Lung (tissue), 12 donors: ENCODE data around the gene GRHPR. TPM values are rescaled to one million over a fixed set of nuclear protein-coding genes. Genes with fewer than 3 reads are reported as not detected.

Experiments
- ATAC-seq: fragments of 200-7000 bp; cut with Tn5 transposase; one replicate; pipeline ENCODE4 v1.9.1; 2020; ENCODE audit warnings: moderate number of reproducible peaks; ENCODE audit not compliant: insufficient read depth, low FRiP score
- DNase-seq, 3 donors: peaks; one replicate each; pipeline ENCODE4 v3.0.0-alpha.2; 2013 to 2017
- H3K27ac ChIP-seq, 2 donors: one replicate each; pipeline ENCODE4 v1.5.1; 2013; ENCODE audit warnings: mild to moderate bottlenecking in 2 of 2, moderate library complexity in 2 of 2, control low read depth in 1 of 2, inconsistent platforms in 1 of 2, low read depth in 1 of 2, low read length in 1 of 2
- H3K27me3 ChIP-seq, 3 donors: one replicate each; pipeline ENCODE4 v1.5.1; 2013; ENCODE audit warnings: low read length in 2 of 3; ENCODE audit not compliant: control insufficient read depth in 3 of 3, insufficient read depth in 3 of 3
- H3K36me3 ChIP-seq, 4 donors: one replicate each; pipeline ENCODE4 v1.5.1; 2013; ENCODE audit warnings: low read length in 4 of 4, mild to moderate bottlenecking in 1 of 4, moderate library complexity in 1 of 4; ENCODE audit not compliant: control insufficient read depth in 4 of 4, insufficient read depth in 4 of 4
- H3K4me1 ChIP-seq, 5 donors: one replicate each; pipeline ENCODE4 v1.5.1; 2013; ENCODE audit warnings: low read length in 5 of 5, mild to moderate bottlenecking in 2 of 5, moderate library complexity in 1 of 5; ENCODE audit not compliant: control insufficient read depth in 5 of 5, insufficient read depth in 5 of 5
- H3K4me3 ChIP-seq: one replicate; pipeline ENCODE4 v1.5.1; 2013; ENCODE audit warnings: mild to moderate bottlenecking, control low read depth, moderate library complexity
- H3K9ac ChIP-seq, 2 donors: one replicate each; pipeline ENCODE4 v1.5.1; 2013; ENCODE audit warnings: low read length in 2 of 2, control low read depth in 1 of 2; ENCODE audit not compliant: insufficient read depth in 1 of 2
- H3K9me3 ChIP-seq, 4 donors: one replicate each; pipeline ENCODE4 v1.5.1; 2013; ENCODE audit warnings: low read length in 3 of 4, mild to moderate bottlenecking in 1 of 4, moderate library complexity in 1 of 4; ENCODE audit not compliant: control insufficient read depth in 4 of 4, insufficient read depth in 3 of 4
- WGBS, 2 donors: extraction: QIAGEN DNeasy Blood & Tissue Kit; methylation state at CpG; one replicate each; pipeline ENCODE4 v1.1.7; 2013; 5-methylcytosine and 5-hydroxymethylcytosine counted together
- polyA plus RNA-seq, 2 donors: library from polyadenylated mRNA; stranded (reverse); fragments of 200-250 nt; gene quantifications; one replicate each; pipeline ENCODE4 v1.2.1, GENCODE V29; 2013
- total RNA-seq, 2 donors: library from RNA; depleted of rRNA in 1 of 2; stranded (reverse); fragments of >200 nt in 1 of 2; gene quantifications; one replicate each; pipeline ENCODE4 v1.2.1, GENCODE V29; 2014 to 2021
- TF ChIP-seq, protein P1 (sequence below): IDR thresholded peaks from 2 replicates; pipeline ENCODE4 v1.5.1; 2012; ENCODE audit warnings: mild to moderate bottlenecking; ENCODE audit errors: control extremely low read depth, extremely low read depth
- donor health status: control.
- donor health status: control.
- donor health status: Bipolar disorder and iron deficiency.
- donor health status: healthy.
- donor health status: DM: yes; HTN: yes; CAD: no.

Gene GRHPR
- total and polyA plus RNA-seq, 4 donors: 55.5 to 98.9 (median 73.5) TPM

DNA sequence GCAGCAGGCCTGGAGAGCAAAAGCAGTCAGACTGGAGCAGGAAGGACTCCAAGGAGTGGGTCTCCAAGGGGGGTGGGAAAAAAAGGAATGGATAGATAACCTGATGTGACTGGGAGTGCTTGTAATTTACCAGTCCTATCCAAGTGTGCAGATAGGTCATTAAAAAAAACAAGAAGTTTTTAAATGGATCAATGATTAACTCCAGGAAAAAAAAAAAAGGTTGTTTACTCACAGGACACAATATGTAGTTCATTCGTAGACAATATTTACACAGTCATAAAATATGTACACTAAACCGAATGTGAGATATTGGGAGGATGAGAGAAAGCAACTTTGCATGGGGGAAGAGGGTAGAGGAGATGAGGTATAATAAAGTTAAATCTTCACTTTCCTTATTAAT is 22.4 kb downstream of the GRHPR start:
- ATAC-seq (no peak), DNase-seq (no peak)
- H3K4me1 ChIP-seq: no peaks in the 10 kb centered on the region
- H3K27me3 ChIP-seq: no peaks in the 10 kb centered on the region
- no peak overlapping the region for H3K4me3 ChIP-seq
- peaks cover 4 to 33% (median 26%) of the 10 kb centered on the region in 4 donors for H3K36me3 ChIP-seq
- TF ChIP-seq, protein P1, sequence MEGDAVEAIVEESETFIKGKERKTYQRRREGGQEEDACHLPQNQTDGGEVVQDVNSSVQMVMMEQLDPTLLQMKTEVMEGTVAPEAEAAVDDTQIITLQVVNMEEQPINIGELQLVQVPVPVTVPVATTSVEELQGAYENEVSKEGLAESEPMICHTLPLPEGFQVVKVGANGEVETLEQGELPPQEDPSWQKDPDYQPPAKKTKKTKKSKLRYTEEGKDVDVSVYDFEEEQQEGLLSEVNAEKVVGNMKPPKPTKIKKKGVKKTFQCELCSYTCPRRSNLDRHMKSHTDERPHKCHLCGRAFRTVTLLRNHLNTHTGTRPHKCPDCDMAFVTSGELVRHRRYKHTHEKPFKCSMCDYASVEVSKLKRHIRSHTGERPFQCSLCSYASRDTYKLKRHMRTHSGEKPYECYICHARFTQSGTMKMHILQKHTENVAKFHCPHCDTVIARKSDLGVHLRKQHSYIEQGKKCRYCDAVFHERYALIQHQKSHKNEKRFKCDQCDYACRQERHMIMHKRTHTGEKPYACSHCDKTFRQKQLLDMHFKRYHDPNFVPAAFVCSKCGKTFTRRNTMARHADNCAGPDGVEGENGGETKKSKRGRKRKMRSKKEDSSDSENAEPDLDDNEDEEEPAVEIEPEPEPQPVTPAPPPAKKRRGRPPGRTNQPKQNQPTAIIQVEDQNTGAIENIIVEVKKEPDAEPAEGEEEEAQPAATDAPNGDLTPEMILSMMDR: no peak
- H3K27ac ChIP-seq: no peak overlapping the region
- WGBS, 2 donors: 50 to 64% methylated on average over 2 of the region's 2 CpGs
- no peak overlapping the region for H3K9ac ChIP-seq
- H3K9me3 ChIP-seq: no peaks in the 10 kb centered on the region

GRCh38 chr9:37445832-37446231 is 23.3 kb downstream of the GRHPR start:
- no peak for DNase-seq
- ATAC-seq: no peak
- 90 to 98% methylated on average over 6 of the region's 6 CpGs for WGBS, 2 donors

DNA sequence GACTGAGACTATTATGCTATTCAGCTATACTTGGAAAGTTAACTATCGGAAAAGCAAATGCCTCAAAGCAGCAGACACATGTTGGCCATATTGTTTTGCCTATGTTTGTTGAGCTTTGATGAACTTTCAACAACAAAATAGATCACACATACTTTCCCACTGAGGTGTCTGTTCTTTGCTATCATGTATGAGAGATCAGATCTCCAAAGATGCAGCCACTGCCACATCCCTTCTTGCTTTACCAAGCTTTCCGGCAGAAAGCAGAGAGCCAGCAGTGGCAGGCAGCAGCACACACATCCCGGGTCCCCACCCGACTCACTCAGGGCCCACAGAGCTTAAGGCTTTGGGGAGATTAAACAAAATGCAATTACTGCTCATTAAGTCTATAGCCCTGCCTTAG is 23.9 kb downstream of the GRHPR start:
- H3K4me3 ChIP-seq: no peak overlapping the region
- no peaks in the 10 kb centered on the region for H3K4me1 ChIP-seq
- no peak overlapping the region for H3K9ac ChIP-seq
- H3K9me3 ChIP-seq: no peaks in the 10 kb centered on the region
- no peak overlapping the region for H3K27ac ChIP-seq
- ATAC-seq (no peak), DNase-seq (no peak)
- peaks cover 0 to 24% (median 16%) of the 10 kb centered on the region in 4 donors for H3K36me3 ChIP-seq
- TF ChIP-seq, protein P1: no peak
- H3K27me3 ChIP-seq: no peaks in the 10 kb centered on the region
- WGBS, 2 donors: 91 to 94% methylated on average over 4 of the region's 4 CpGs

More at GRCh38 chr9:37445832-37446231, 23.3 kb downstream of the GRHPR start:
- H3K4me1 ChIP-seq: no peaks in the 10 kb centered on the region
- H3K9ac ChIP-seq: no peak overlapping the region
- H3K27ac ChIP-seq: no peak overlapping the region
- H3K9me3 ChIP-seq: no peaks in the 10 kb centered on the region
- no peak overlapping the region for H3K4me3 ChIP-seq
- TF ChIP-seq, protein P1: no peak
- no peaks in the 10 kb centered on the region for H3K27me3 ChIP-seq
- H3K36me3 ChIP-seq: peaks cover 0 to 29% (median 22%) of the 10 kb centered on the region in 4 donors

DNA sequence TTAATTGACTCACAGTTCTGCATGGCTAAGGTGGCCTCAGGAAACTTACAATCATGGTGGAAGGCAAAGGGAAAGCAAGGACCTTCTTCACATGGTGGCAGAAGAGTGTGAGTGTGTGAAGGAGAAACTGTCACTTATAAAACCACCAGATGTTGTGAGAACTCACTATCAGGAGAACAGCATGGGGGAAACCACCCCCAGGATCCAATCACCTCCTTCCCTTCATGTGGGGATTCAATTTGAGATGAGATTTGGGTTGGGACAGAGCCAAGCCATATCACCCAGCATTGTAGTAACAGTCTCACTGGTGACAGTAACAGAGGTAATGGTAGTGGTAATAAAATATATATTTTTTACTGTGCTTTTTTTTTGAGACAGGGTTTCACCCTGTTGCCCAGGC is 24.6 kb downstream of the GRHPR start:
- ATAC-seq (no peak), DNase-seq (no peak)
- Histone ChIP-seq H3K36me3 (peaks cover 0 to 19% (median 9%) of the 10 kb centered on the region in 4 donors), H3K27ac (no peak overlapping the region), H3K4me3 (no peak overlapping the region), H3K9me3 (no peaks in the 10 kb centered on the region), H3K27me3 (no peaks in the 10 kb centered on the region), H3K9ac (no peak overlapping the region), H3K4me1 (peaks cover 0 to 5% (median 0%) of the 10 kb centered on the region in 5 donors)
- TF ChIP-seq, protein P1: no peak
